Suppressor macrophage (primary cell): ENCODE data around the gene CLCNKA.
"Not testable (repeated sequence)": the region's sequence is repeated elsewhere in the genome, so short reads cannot be mapped to it uniquely, and the experiment has no call there.

Experiments
- DNase-seq, 4 experiments: peaks; one replicate each; pipeline ENCODE4 v3.0.0-alpha.2; 2020 to 2022
- total RNA-seq, 17 experiments: gene quantifications; one replicate each; lab custom pipeline; 2026; ENCODE audit warnings: mixed read lengths in 6 of 17, inconsistent platforms in 3 of 17; lab: John Stamatoyannopoulos, UW

CLCNKA gene
- 0.03 to 1.9 (median 0.10) reads per million in 17 experiments for total RNA-seq

- DNase-seq, result no peak
These were observed at the start of gene CLCNKA for GRCh38 chr1:16021681-16022080. TSS of gene CLCNKA (plus strand) at chr1:16022036. CDS start at chr1:16022620, 584 bp downstream.

GRCh38 chr1:15972409-15972808 is 49.4 kb upstream of the CLCNKA start:
- no peak for DNase-seq

GRCh38 chr1:15973772-15974171 is 48.1 kb upstream of the CLCNKA start:
- DNase-seq, result no peak

GRCh38 chr1:15974855-15975254 is 47.0 kb upstream of the CLCNKA start:
- DNase-seq, result no peak

GRCh38 chr1:15975358-15975804 is 46.5 kb upstream of the CLCNKA start:
- DNase-seq, result peak; percentile 77 to 92 (median 88)

- peak; percentile 97 to 99 (median 98) for DNase-seq
These were observed 45.8 kb upstream of the CLCNKA start, which contains the start of gene ZBTB17 for GRCh38 chr1:15975805-15976680. TSS of gene ZBTB17 (minus strand) at chr1:15976101. CDS start at chr1:15948495, 27,606 bp downstream.

- not testable (repeated sequence) for DNase-seq
These were observed 43.9 kb upstream of the CLCNKA start for GRCh38 chr1:15977947-15978346.

- DNase-seq, result no peak
These were observed 40.2 kb upstream of the CLCNKA start for GRCh38 chr1:15981679-15982078.

- no peak for DNase-seq
These were observed 38.6 kb upstream of the CLCNKA start for GRCh38 chr1:15983275-15983674.

GRCh38 chr1:15985611-15986297 is 36.1 kb upstream of the CLCNKA start:
- DNase-seq, result peak in 2 of 4 experiments; percentile 24 to 40

GRCh38 chr1:15988856-15989736 is 32.7 kb upstream of the CLCNKA start:
- no peak for DNase-seq

GRCh38 chr1:15989776-15990175 is 32.1 kb upstream of the CLCNKA start:
- no peak for DNase-seq

GRCh38 chr1:15991427-15992186 is 30.2 kb upstream of the CLCNKA start:
- no peak for DNase-seq

- no peak for DNase-seq
These were observed 29.7 kb upstream of the CLCNKA start for GRCh38 chr1:15992187-15992553.

- DNase-seq, result no peak
These were observed 29.0 kb upstream of the CLCNKA start for GRCh38 chr1:15992582-15993500.

- no peak for DNase-seq
These were observed 28.2 kb upstream of the CLCNKA start for GRCh38 chr1:15993666-15994065.

GRCh38 chr1:15994081-15994480 is 27.8 kb upstream of the CLCNKA start:
- no peak for DNase-seq

- DNase-seq, result peak; percentile 77 to 89 (median 84)
These were observed 27.1 kb upstream of the CLCNKA start for GRCh38 chr1:15994590-15995351.

GRCh38 chr1:15997076-15997585 is 24.7 kb upstream of the CLCNKA start:
- no peak for DNase-seq
